ENCODE measurements around the gene THAP7. TPM values are rescaled to one million over a fixed set of nuclear protein-coding genes. Genes with fewer than 3 reads are reported as not detected.

Gene THAP7
- total and polyA plus RNA-seq, 9 of the 15 experiments (the other 6 are each of a cell fraction or from before 2014, with no cell fraction given): 7.9 to 263 (median 84.1) TPM

DNA sequence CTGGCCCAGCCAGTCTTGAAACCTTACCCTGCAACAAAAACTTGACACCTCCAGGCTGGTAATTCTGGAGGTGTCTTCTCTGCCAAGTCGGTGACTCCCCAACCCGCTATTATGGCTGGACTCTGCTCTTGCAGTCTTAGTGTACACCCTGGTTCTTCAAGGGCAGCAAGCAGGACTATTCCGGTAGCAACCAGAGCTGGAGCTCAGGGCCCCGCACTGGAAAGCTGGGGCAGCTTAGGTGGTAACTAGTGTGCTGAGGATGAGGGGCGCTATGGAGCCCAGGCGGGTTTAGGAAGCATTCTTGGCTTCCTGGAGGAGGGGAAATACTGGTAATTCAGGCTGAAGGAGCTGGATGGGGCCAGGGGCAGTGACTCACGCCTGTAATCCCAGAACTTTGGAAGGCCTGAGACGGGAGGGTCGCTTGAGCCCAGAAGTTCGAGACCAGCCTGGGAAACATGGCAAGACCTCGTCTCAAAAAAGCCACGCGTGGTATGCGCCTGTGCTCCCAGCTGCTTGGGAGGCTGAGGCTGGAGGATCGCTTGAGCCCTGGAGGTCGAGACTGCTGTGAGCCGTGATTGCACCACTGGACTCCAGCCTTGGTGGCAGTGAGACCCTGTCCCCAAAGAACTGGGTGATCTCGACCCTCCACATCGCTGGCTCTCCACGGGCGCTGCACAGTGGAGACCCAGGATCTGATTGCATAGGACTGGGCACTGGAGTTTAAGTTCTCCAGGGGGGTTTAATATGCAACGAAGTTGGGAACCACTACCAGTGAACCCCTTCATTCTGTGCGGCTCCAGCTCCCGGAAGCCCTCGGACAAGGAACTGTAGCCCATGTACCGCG lies 45.4 kb downstream of the THAP7 start (continued):
- TF ChIP-seq SOX6 (IDR thresholded peaks at IDR 0.05) (no peak), POLR2A (conservative IDR thresholded peaks at IDR 0.05) (peak; percentile 50; the same call in 1 of the 2 replicates), LCOR (CRISPR knock-in tag; IDR thresholded peaks at IDR 0.05) (no peak), MAFG (tag; conservative IDR thresholded peaks at IDR 0.05) (no peak), FOXK2 (conservative IDR thresholded peaks at IDR 0.05 in 1 of 2, IDR thresholded peaks at IDR 0.05 in 1 of 2; ENCODE audit: low read depth in 2 of 2) (no peak), CCAR2 (IDR thresholded peaks at IDR 0.05; ENCODE audit: low read depth, low read length) (no peak), DDX20 (tag; IDR thresholded peaks at IDR 0.05; ENCODE audit: low read depth) (no peak), BRF2 (IDR thresholded peaks at IDR 0.05; ENCODE audit: borderline replicate concordance, insufficient read depth, insufficient read length) (no peak), U2AF1 (optimal IDR thresholded peaks at IDR 0.05; ENCODE audit: low read depth, low read length) (no peak), TEAD4 (IDR thresholded peaks at IDR 0.05; ENCODE audit: low read length) (no peak), TEAD4 (CRISPR knock-in tag; IDR thresholded peaks at IDR 0.05; ENCODE audit: borderline replicate concordance) (0 out of 2 replicates have a peak, but pooled peaks have one; percentile 57), TSHZ1 (CRISPR knock-in tag; IDR thresholded peaks at IDR 0.05) (no peak), ZNF511 (CRISPR knock-in tag; IDR thresholded peaks at IDR 0.05) (0 out of 2 replicates have a peak, but pooled peaks have one; percentile 47), ZNF124 (CRISPR knock-in tag; IDR thresholded peaks at IDR 0.05) (no peak)
- TF ChIP-seq, protein P1, sequence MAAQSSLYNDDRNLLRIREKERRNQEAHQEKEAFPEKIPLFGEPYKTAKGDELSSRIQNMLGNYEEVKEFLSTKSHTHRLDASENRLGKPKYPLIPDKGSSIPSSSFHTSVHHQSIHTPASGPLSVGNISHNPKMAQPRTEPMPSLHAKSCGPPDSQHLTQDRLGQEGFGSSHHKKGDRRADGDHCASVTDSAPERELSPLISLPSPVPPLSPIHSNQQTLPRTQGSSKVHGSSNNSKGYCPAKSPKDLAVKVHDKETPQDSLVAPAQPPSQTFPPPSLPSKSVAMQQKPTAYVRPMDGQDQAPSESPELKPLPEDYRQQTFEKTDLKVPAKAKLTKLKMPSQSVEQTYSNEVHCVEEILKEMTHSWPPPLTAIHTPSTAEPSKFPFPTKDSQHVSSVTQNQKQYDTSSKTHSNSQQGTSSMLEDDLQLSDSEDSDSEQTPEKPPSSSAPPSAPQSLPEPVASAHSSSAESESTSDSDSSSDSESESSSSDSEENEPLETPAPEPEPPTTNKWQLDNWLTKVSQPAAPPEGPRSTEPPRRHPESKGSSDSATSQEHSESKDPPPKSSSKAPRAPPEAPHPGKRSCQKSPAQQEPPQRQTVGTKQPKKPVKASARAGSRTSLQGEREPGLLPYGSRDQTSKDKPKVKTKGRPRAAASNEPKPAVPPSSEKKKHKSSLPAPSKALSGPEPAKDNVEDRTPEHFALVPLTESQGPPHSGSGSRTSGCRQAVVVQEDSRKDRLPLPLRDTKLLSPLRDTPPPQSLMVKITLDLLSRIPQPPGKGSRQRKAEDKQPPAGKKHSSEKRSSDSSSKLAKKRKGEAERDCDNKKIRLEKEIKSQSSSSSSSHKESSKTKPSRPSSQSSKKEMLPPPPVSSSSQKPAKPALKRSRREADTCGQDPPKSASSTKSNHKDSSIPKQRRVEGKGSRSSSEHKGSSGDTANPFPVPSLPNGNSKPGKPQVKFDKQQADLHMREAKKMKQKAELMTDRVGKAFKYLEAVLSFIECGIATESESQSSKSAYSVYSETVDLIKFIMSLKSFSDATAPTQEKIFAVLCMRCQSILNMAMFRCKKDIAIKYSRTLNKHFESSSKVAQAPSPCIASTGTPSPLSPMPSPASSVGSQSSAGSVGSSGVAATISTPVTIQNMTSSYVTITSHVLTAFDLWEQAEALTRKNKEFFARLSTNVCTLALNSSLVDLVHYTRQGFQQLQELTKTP (IDR thresholded peaks at IDR 0.05; ENCODE audit: low read depth in 1 of 2, partially characterized antibody in 2 of 2): no peak
